ENCODE measurements around the gene CHST8.
"Not testable (repeated sequence)": the region's sequence is repeated elsewhere in the genome, so short reads cannot be mapped to it uniquely, and the experiment has no call there.

Gene CHST8

GRCh38 chr19:33621811-33622504 is at the start of gene CHST8:
CHST8 (plus strand) TSS chr19:33621953; CDS start chr19:33689262, 67,309 bp downstream.
- no peak for FAIRE-seq

GRCh38 chr19:33572929-33573328 is 48.8 kb upstream of the CHST8 start:
- FAIRE-seq: no peak

DNA sequence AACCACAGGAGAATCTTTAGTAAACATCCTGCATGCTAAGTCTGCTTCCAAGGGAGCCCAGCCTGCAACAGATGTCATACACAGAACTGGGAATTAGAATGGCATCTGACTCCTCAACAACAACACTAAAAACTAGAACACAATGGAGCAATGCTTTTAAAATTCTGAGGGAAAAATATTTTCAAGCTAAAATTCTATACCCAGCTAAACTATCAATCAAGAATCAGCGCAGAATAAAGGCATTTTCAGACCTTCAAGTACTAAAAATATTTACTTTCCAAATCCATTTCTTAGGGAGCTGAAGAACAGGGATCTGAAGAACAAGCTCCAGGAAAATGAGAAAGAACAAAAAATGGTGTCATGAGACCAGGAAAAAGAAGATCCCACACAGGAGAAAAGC is 46.9 kb upstream of the CHST8 start:
- FAIRE-seq: no peak

DNA sequence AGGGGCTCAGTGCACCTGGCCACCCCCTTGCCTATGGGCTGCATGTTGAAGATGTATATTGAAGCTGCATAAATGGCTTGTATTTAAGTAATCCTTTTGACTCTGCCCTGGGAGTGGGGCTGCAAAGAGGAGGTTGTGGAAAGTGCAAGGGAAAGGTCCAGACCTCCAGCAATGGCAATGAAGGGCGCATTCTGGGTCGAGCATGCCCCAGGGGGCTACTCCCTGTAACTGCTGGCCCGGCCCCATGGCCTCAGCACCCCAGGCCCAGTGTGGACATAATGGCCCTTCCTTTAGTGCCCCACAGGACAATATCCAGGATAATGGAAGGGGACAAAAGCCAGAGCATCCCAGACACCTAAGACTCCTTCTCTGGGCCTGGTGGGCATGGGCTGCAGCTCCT is 43.1 kb upstream of the CHST8 start:
- FAIRE-seq: no peak

DNA sequence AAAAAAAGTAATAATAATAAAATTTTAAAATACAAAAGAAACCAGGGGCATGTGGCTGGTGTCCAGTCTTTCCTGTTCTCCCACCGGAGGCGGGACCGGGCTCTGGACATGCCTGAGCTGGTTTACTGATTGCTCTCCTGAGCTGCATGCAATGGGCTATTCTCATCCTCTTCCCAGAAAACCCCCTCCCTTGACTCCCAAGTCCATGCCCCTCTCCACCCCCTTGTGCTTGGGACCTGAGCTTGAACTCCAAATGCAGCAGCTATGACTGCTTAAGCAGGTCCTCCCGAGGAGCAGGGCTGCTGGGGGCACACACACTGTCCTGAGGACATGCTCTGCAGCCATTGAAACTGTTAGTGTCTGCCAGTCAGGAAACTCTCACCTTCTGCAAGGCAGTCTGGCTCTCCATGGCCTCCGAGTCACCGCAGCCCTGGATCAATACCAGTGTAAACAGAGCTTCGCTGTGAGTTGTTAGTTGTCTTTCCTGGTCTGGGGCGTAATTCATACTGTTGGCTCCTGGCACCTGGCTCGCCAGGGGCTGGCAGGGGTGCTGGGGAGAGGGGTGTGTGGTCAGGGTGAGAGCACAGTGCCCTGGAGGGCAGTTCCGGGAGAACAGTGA is 41.6 kb upstream of the CHST8 start:
- FAIRE-seq: no peak

DNA sequence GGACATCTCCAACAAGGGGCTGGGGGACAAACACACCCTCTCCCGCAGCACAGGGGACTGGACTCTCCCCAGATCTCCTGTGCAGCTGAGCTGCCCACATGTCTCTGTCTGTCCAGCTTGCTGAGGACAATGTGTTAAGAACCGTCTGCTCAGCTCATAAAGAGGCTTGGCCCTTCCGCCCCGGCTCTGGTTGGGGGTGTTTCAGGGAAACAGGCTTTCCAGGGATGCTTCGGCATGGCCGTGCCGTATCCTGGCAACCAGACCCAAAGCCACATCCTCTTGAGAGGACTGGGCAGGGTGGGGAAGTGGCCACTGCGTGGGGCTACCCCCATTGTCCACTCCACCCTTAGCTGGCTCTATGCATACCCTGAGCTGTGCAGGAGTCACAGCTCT is 41.1 kb upstream of the CHST8 start:
- FAIRE-seq: no peak

GRCh38 chr19:33582914-33583313 is 38.8 kb upstream of the CHST8 start:
- no peak for FAIRE-seq

DNA sequence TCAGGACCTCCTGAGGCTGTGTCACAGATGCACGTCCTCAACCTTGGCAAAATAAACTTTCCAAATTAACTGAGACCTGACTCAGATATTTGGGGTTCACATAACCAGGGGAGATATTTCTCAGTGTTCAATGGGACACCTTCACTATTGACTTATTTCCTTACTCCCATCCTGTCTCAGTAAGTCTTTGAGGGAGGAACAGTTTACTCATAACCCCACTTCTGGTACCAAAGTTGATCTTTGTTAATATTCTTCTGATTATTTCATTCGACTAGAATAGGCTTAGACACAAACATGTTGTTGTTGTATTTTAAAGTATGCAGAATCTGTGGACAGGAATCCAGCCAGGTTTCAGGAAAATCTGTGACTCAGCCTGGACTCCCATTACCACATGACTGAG is 34.6 kb upstream of the CHST8 start:
- no peak for FAIRE-seq

DNA sequence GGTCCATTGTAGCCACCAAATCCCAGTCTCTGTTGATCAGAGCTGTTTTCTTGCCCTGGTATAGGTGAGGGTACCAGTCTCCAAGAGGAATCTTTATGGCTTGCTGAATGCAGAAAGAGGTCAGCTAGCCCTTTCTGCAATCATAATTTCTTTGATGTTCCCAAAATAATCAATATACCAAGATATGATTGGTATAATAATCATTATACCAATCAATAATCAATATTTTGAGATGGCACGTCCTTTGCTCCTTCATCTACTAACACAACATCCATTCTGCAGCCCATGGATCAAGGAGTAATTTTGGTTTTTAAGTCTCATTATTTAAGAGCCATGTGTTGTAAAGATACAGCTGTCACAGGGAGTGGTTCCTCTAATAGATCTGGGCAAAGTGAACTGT is 31.5 kb upstream of the CHST8 start:
- no peak for FAIRE-seq

GRCh38 chr19:33595783-33596182 is 26.0 kb upstream of the CHST8 start:
- no peak for FAIRE-seq

DNA sequence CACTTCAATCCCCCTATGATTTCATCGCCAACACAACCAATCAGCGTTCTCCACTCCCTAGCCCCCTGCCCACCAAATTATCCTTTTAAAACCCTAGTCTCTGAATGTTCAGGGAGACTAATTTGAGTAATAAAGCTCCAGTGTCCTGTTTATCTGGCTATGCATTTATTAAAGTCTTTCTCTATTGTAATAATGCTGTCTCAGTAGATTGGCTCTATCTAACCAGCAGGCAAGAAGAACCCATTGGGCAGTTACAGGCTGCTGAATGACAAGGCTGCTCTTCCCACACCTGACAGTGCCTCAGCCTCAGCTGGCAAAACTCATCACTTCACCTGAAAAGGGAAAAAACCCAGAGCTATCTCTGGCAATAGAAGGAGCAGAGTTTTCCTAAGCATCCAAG is 20.2 kb upstream of the CHST8 start:
- no peak for FAIRE-seq

GRCh38 chr19:33602576-33603204 is 19.1 kb upstream of the CHST8 start:
- FAIRE-seq: no peak

GRCh38 chr19:33603377-33603776 is 18.4 kb upstream of the CHST8 start:
- FAIRE-seq: no peak

- FAIRE-seq: no peak
Observed at GRCh38 chr19:33604651-33605050, 17.1 kb upstream of the CHST8 start.

GRCh38 chr19:33605803-33606295 is 15.9 kb upstream of the CHST8 start:
- FAIRE-seq: not testable (repeated sequence)

DNA sequence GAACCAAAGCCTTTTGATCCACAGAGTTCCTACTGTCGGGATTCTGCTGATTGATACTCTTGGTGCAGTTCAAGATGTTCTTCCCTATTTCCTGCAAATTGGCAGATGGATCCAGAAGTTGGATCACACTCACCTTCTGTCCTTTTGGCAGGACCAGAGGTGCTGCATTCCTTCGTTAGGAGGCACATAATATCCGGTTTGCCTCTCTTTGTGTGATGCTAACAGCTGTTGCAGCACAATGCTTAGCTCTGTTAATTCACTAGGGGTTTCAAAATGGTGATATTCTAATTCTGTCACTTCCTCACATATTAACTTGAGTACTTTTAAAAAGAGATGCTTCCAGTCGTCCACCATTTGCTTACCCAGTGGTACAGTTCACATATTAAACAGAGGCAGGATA is 15.2 kb upstream of the CHST8 start:
- no peak for FAIRE-seq

DNA sequence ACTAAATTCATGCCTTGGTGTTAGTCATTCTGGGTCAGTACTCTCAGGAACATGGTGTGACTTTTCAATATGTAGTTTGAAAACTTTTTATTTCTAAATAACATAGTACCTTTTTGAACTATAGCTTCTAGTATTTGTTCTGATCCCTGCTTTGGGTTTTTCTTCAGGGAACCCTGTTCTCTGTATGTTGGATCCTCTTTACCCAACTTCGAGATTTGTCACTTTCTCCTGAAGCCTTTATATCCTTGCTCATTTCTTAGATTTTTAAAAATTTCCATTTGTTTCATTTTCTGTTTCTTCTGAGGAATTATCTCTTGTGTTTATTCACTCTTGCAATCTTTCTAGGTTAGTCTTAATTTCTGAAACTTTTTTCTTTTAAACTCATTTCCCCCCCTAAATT is 12.4 kb upstream of the CHST8 start:
- no peak for FAIRE-seq

DNA sequence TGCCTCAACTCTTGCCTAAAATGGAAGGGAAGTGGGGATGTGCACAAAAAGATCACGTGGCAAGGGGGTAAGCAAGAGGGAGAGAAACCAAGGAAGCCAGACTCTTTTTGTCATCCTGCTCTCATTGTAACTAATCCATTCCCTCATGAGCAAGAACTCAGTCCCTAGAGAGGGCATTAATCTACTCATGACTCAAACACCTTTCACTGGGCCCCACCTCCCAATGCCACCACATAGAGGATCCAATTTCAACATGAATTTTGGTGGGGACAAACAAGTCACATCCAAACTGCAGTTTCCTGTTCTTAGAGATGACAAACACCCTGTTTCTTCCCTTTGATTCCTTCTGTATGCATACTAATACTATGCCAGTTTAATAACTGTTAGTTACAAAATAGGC is 11.2 kb upstream of the CHST8 start:
- no peak for FAIRE-seq

DNA sequence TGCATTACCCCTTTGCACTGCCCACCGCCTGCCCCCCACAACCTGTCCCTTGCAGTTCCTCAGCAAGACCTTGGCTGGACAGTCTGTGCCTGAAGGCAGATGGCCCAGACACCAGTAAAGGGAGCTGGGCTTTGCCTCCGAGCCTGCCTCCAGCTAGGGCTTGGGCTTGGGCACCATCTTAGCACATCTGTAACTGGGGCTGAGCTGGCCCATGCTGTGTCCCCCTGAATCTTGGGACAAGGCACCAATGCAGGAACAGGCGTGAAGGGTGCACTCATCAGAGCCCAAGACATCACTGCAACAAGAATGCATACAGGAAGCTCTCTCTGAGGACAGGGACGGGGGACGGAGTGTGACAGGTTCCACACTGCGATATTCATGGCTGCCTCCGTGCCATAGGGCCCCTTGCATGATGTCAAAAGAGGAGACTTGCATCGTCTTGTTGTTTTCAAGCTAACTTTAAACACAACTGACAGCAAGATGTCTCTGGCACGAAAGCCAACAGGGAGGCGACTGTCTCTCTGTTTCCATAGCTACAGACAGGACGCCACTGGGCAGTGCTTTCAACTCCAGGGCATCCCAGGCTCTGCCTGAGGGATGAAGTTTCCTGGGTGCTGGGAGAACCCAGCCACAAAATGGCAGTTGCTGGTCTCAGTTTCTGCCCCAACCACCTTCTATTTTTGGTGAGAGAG is 8.7 kb upstream of the CHST8 start:
- FAIRE-seq: no peak

- no peak for FAIRE-seq
Observed at GRCh38 chr19:33613620-33614000, 8.1 kb upstream of the CHST8 start.

DNA sequence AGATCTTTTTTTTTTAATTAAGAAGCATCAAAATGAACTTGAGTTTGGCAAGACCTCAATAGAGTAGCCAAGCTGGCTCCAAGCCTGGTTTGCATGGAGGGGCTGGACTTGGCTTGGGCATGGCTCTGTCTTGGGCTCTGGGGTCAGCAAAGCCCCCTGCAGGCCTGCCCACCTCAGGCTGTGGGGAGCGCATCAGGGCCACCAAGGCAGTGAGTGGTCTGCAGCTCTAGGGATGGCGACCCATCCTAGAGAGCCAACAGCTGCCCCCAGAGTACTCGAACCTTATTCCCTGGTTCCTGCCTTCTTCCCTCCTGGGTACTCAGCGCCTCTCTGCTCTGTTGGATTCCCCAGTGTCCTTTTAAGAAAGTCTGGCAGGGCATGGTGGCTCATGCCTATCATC is 5.4 kb upstream of the CHST8 start:
- FAIRE-seq: no peak

DNA sequence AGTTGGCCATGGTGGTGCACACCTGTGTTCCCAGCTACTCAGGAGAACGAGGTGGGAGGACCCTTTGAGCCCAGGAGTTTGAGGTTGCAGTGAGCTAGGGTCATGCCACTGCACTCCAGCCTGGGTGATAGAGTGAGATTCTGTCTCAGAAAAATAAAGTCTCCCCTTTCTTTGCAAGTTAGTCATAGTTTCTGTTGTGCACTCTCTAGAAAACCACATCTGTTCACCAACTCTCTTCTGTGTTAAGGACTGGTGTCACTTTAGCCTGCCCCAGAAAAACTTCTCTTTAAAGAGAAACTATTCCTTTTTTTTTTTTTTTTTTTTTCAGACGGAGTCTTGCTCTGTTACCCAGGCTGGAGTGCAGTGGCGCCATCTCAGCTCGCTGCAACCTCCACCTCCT is 4.9 kb upstream of the CHST8 start:
- no peak for FAIRE-seq

GRCh38 chr19:33618363-33618762 is 3.4 kb upstream of the CHST8 start:
- FAIRE-seq: not testable (repeated sequence)

- FAIRE-seq: no peak
Observed at GRCh38 chr19:33618884-33619283, 2.9 kb upstream of the CHST8 start.

Data from endometrium (tissue), 2 donors.